Measurements from ENCODE around the gene TMEM123. TPM values are rescaled to one million over a fixed set of nuclear protein-coding genes. Genes with fewer than 3 reads are reported as not detected.
A peak's percentile ranks its signal among the peaks of the same experiment; 100 is the strongest.

Gene TMEM123
- total RNA-seq, 2 experiments from 2014 or later, result 288 to 307 TPM

DNA sequence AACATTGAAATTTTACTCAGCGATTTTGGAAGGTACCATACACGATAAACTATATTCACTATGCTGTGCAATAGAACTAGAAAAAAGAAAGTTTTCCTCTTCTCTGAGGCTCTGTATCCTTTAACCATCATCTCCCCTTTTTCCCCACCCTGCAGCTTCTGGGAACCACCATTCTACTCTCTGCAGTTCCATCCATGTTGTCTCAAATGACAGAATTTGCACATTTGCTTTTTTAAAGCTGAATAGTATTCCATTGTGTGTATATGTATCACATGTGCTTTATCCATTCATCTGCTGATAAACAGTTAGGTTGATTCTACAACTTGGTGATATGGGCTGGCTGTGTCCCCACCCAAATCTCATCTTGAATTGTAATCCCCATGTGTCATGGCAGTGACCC lies 21.2 kb downstream of the TMEM123 start:
- H3K36me3 Mint-ChIP-seq (ENCODE audit: low read depth), result peaks cover 80% of the 10 kb centered on the region
- intact Hi-C loops (cut with DNase I, micrococcal nuclease), result loop anchor here in 1 of 2 experiments (2.0 kb wide), 1 partner anchor 15 kb away; no protein-coding TSS in a partner anchor
- H3K9me3 Mint-ChIP-seq, result peaks cover 5% of the 10 kb centered on the region
- Histone ChIP-seq H3K36me3 (ENCODE audit: insufficient read depth, low read length) (peaks cover 29% of the 10 kb centered on the region), H3K4me3 (ENCODE audit: low read length) (no peak overlapping the region), H3K9me3 (ENCODE audit: control insufficient read depth in 1 of 2, insufficient read depth in 1 of 2, low read length in 2 of 2) (peaks cover 7 to 9% of the 10 kb centered on the region in 2 experiments), H3K27ac (ENCODE audit: low read depth in 1 of 2, low read length in 2 of 2) (no peak overlapping the region), H3K4me1 (ENCODE audit: insufficient read depth, low read length) (peaks cover 30% of the 10 kb centered on the region), H3K27me3 (ENCODE audit: control insufficient read depth in 1 of 2, insufficient read depth in 2 of 2, low read length in 2 of 2) (no peaks in the 10 kb centered on the region)
- no peak for DNase-seq
- no peak overlapping the region for H3K4me3 Mint-ChIP-seq
- POLR2A ChIA-PET, result interaction anchor here (0.6 to 1.4 kb wide), 4 partner anchors 22 to 125 kb away, joined by 3 to 6 read pairs (median 4); no protein-coding TSS in a partner anchor
- TF ChIP-seq, protein P1, sequence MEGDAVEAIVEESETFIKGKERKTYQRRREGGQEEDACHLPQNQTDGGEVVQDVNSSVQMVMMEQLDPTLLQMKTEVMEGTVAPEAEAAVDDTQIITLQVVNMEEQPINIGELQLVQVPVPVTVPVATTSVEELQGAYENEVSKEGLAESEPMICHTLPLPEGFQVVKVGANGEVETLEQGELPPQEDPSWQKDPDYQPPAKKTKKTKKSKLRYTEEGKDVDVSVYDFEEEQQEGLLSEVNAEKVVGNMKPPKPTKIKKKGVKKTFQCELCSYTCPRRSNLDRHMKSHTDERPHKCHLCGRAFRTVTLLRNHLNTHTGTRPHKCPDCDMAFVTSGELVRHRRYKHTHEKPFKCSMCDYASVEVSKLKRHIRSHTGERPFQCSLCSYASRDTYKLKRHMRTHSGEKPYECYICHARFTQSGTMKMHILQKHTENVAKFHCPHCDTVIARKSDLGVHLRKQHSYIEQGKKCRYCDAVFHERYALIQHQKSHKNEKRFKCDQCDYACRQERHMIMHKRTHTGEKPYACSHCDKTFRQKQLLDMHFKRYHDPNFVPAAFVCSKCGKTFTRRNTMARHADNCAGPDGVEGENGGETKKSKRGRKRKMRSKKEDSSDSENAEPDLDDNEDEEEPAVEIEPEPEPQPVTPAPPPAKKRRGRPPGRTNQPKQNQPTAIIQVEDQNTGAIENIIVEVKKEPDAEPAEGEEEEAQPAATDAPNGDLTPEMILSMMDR (IDR thresholded peaks at IDR 0.05), result no peak
- CTCF ChIA-PET, result interaction anchor here (1.9 kb wide), 1 partner anchor 90 kb away, joined by 5 read pairs; no protein-coding TSS in a partner anchor
- peaks cover 75% of the 10 kb centered on the region for H3K4me1 Mint-ChIP-seq (ENCODE audit: low read depth)
- ATAC-seq (ENCODE audit: poor library complexity), result no peak
- peak overlapping the region; percentile 76 for H3K27ac Mint-ChIP-seq
- H3K27me3 Mint-ChIP-seq, result no peaks in the 10 kb centered on the region

DNA sequence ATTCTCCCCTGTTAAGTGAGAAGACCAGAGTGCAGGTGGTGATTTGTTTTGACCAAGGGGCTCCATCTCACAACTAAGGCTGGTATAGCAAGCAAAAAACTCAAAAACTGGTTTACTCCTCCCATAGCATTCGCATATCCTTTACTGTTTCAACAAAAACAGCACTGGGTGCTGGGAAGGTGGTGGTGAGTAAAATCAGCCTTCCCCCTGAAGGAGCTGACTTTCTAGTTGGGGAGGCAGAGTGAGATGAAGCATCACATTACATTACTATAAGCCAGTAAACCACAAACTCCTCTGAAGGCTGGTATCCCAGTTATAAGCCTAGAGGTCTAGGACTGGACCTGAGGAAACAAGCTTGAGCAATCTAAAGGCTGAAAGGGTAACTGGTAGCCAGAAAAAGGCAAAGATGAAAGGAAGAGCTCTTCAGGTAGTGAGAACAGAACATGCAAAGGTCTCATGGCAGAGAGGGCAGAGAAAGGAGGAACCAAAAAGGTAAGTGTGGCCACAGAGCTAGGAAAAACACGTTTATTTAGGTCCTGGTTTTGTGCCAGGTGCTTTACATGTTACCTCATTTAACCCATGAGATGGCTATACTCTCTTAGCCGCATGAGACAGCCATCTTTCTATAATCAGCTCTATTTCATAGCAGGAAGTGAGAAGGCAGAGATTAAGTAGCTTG lies 22.3 kb downstream of the TMEM123 start:
- POLR2A ChIA-PET, result interaction anchor here (0.7 to 1.4 kb wide), 6 partner anchors 9 to 124 kb away, joined by 3 to 9 read pairs (median 5); no protein-coding TSS in a partner anchor
- Mint-ChIP-seq H3K9me3 (peaks cover 5% of the 10 kb centered on the region), H3K4me1 (ENCODE audit: low read depth) (peaks cover 76% of the 10 kb centered on the region), H3K4me3 (peak overlapping the region; percentile 11), H3K36me3 (ENCODE audit: low read depth) (peaks cover 77% of the 10 kb centered on the region), H3K27ac (peak overlapping the region; percentile 76), H3K27me3 (no peaks in the 10 kb centered on the region)
- peak; percentile 58 for ATAC-seq (ENCODE audit: poor library complexity)
- H3K27me3 ChIP-seq (ENCODE audit: control insufficient read depth in 1 of 2, insufficient read depth in 2 of 2, low read length in 2 of 2), result no peaks in the 10 kb centered on the region
- H3K4me3 ChIP-seq (ENCODE audit: low read length), result no peak overlapping the region
- H3K4me1 ChIP-seq (ENCODE audit: insufficient read depth, low read length), result peaks cover 40% of the 10 kb centered on the region
- CTCF ChIA-PET, result interaction anchor here (1.9 kb wide), 1 partner anchor 88 kb away, joined by 5 read pairs; no protein-coding TSS in a partner anchor
- TF ChIP-seq, protein P1 (IDR thresholded peaks at IDR 0.05), result no peak
- intact Hi-C loops (cut with DNase I, micrococcal nuclease), result loop anchor here in 1 of 2 experiments (2.0 kb wide), 1 partner anchor 13 kb away; no protein-coding TSS in a partner anchor
- peaks cover 29% of the 10 kb centered on the region for H3K36me3 ChIP-seq (ENCODE audit: insufficient read depth, low read length)
- peaks cover 7 to 9% of the 10 kb centered on the region in 2 experiments for H3K9me3 ChIP-seq (ENCODE audit: control insufficient read depth in 1 of 2, insufficient read depth in 1 of 2, low read length in 2 of 2)
- H3K27ac ChIP-seq (ENCODE audit: low read depth in 1 of 2, low read length in 2 of 2), result peak overlapping the region; percentile 48 to 53
- DNase-seq, result peak in 2 of 14 experiments; percentile 51 to 56

DNA sequence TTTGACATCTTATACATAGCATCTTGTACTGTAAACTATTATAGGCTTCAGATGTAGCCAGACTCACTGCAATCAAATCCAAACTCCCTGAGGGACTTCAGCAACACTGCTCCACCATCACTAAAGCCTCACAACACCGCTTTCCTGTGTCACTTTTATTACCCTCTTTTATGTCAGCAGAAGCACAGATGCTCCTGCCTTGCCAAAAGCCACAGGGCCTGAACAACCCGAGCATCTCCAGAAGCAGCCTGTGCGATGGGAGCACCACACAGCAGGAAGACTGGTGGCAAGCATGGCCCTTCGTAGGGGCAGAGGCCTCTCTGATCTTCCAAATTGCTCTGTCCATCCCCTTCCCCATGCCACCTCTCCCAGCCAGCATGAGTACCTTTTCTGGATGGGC lies 22.9 kb downstream of the TMEM123 start:
- H3K9me3 Mint-ChIP-seq, result peaks cover 5% of the 10 kb centered on the region
- ATAC-seq (ENCODE audit: poor library complexity) (peak; percentile 7), DNase-seq (no peak)
- Histone ChIP-seq H3K36me3 (ENCODE audit: insufficient read depth, low read length) (peaks cover 29% of the 10 kb centered on the region), H3K4me3 (ENCODE audit: low read length) (no peak overlapping the region), H3K27ac (ENCODE audit: low read depth in 1 of 2, low read length in 2 of 2) (peak overlapping the region; percentile 48 to 53), H3K27me3 (ENCODE audit: control insufficient read depth in 1 of 2, insufficient read depth in 2 of 2, low read length in 2 of 2) (no peaks in the 10 kb centered on the region), H3K9me3 (ENCODE audit: control insufficient read depth in 1 of 2, insufficient read depth in 1 of 2, low read length in 2 of 2) (peaks cover 7 to 9% of the 10 kb centered on the region in 2 experiments), H3K4me1 (ENCODE audit: insufficient read depth, low read length) (peaks cover 45% of the 10 kb centered on the region)
- no peaks in the 10 kb centered on the region for H3K27me3 Mint-ChIP-seq
- H3K4me3 Mint-ChIP-seq, result peak overlapping the region; percentile 11
- peaks cover 80% of the 10 kb centered on the region for H3K36me3 Mint-ChIP-seq (ENCODE audit: low read depth)
- H3K27ac Mint-ChIP-seq, result peak overlapping the region; percentile 76
- CTCF ChIA-PET, result no interaction called here
- POLR2A ChIA-PET, result interaction anchor here (1.0 to 1.2 kb wide), 2 partner anchors 22 to 54 kb away, joined by 3 to 9 read pairs; no protein-coding TSS in a partner anchor
- H3K4me1 Mint-ChIP-seq (ENCODE audit: low read depth), result peaks cover 79% of the 10 kb centered on the region
- TF ChIP-seq, protein P1 (IDR thresholded peaks at IDR 0.05), result no peak
- intact Hi-C loops (cut with DNase I, micrococcal nuclease), result loop anchor here (2.0 kb wide), 2 partner anchors 13 to 17 kb away; no protein-coding TSS in a partner anchor
